K562 (cell line): ENCODE data around the gene RTL1. TPM values are rescaled to one million over a fixed set of nuclear protein-coding genes. Genes with fewer than 3 reads are reported as not detected.
A peak's percentile ranks its signal among the peaks of the same experiment; 100 is the strongest.

Source experiments
- ASH1L ChIP-seq: fragments of 450-650 bp; IDR thresholded peaks from 2 replicates; pipeline ENCODE4 v1.6.1; 2018; ENCODE audit warnings: borderline replicate concordance, mild to moderate bottlenecking, low read depth; ENCODE audit not compliant: partially characterized antibody
- CREB3 ChIP-seq: fragments of 450-650 bp; conservative IDR thresholded peaks from 2 replicates; pipeline ENCODE4 v1.6.1; 2016; ENCODE audit warnings: missing genetic modification characterization, low read depth, mild to moderate bottlenecking, missing compliant biosample characterization, moderate library complexity
- ESRRB ChIP-seq: fragments of 250-450 bp; sonication (Bioruptor Pico); IDR thresholded peaks from 2 replicates; pipeline ENCODE4 v1.5.0; 2020; ENCODE audit warnings: mild to moderate bottlenecking, moderate library complexity, borderline replicate concordance
- FOXP1 ChIP-seq: sonication (generic); formaldehyde crosslinking; IDR thresholded peaks from 2 replicates; pipeline ENCODE4 v1.8.0; 2022; ENCODE audit warnings: mild to moderate bottlenecking, missing genetic modification reagents
- GTF2F1 ChIP-seq: IDR thresholded peaks from 2 replicates; pipeline ENCODE4 v1.6.1; 2011; ENCODE audit warnings: low read depth, low read length, improper control_type of control experiment
- HDAC1 ChIP-seq, 2 experiments: fragments of 450-650 bp; IDR thresholded peaks; 2 replicates each; pipeline ENCODE4 v1.6.1; 2016 to 2017; ENCODE audit warnings: inconsistent platforms in 1 of 2, mild to moderate bottlenecking in 1 of 2, moderate library complexity in 1 of 2
- HNRNPLL ChIP-seq: fragments of 200-400 bp; formaldehyde crosslinking; IDR thresholded peaks from 2 replicates; pipeline ENCODE4 v1.6.1; 2017; ENCODE audit warnings: low read length, low read depth, mild to moderate bottlenecking; ENCODE audit not compliant: poor library complexity, severe bottlenecking
- MBD1 ChIP-seq: fragments of 250-450 bp; sonication (Bioruptor Pico); IDR thresholded peaks from 2 replicates; pipeline ENCODE4 v1.8.0; 2022; ENCODE audit warnings: inconsistent platforms
- MCM5 ChIP-seq: fragments of 450-650 bp; IDR thresholded peaks from 2 replicates; pipeline ENCODE4 v1.6.1; 2016; ENCODE audit warnings: low read depth
- NCOA4 ChIP-seq: fragments of 450-650 bp; IDR thresholded peaks from 2 replicates; pipeline ENCODE4 v1.6.1; 2018; ENCODE audit warnings: mild to moderate bottlenecking; ENCODE audit not compliant: partially characterized antibody
- NFIC ChIP-seq: fragments of 450-650 bp; IDR thresholded peaks from 2 replicates; pipeline ENCODE4 v1.6.1; 2017; ENCODE audit warnings: mild to moderate bottlenecking, inconsistent platforms
- PRDM10 ChIP-seq: fragments of 450-650 bp; IDR thresholded peaks from 2 replicates; pipeline ENCODE4 v1.6.1; 2018; ENCODE audit not compliant: partially characterized antibody
- RCOR1 ChIP-seq, 2 experiments: IDR thresholded peaks; 2 replicates each; pipeline ENCODE4 v1.6.1; 2012; ENCODE audit warnings: low read depth in 2 of 2, low read length in 2 of 2, borderline replicate concordance in 1 of 2, improper control_type of control experiment in 1 of 2
- SFPQ ChIP-seq: fragments of 200-400 bp; formaldehyde crosslinking; IDR thresholded peaks from 2 replicates; pipeline ENCODE4 v1.6.1; 2017; ENCODE audit warnings: mild to moderate bottlenecking, low read depth, low read length, moderate library complexity
- polyA plus RNA-seq, 8 experiments: library from polyadenylated mRNA; depleted of rRNA in 4 of 8; stranded (reverse) in 5 of 8; unstranded in 3 of 8; fragments of >200 nt; fragmentation: Nextera tagmentation in 2 of 8; fragmentation: Illumina TruSeq in 1 of 8; extraction: Ambion mirVana in 2 of 8; extraction: Trizol in 1 of 8; gene quantifications; 2 replicates each; pipeline versions ENCODE4 v1.2.1 to v1.2.3, GENCODE V29; 2011 to 2014; ENCODE audit warnings: inconsistent platforms in 1 of 8, missing spikeins in 1 of 8
- total RNA-seq, 7 experiments: library from RNA; depleted of rRNA in 6 of 7; stranded (reverse); fragments of >200 nt in 6 of 7; fragmentation: Illumina TruSeq in 2 of 7; extraction: Trizol in 2 of 7; gene quantifications; 2 replicates each; pipeline versions ENCODE4 v1.2.1 to v1.2.3, GENCODE V29; 2011 to 2021; ENCODE audit warnings: low replicate concordance in 1 of 7

RTL1 gene
- total and polyA plus RNA-seq, 9 of the 15 experiments (the other 6 are each of a cell fraction or from before 2014, with no cell fraction given) = not detected

- TF ChIP-seq SFPQ (no peak), ASH1L (no peak), PRDM10 (peak; percentile 14), GTF2F1 (no peak), HDAC1 (IDR thresholded peaks at IDR 0.05) (no peak; a peak in 1 of 4 replicates), MBD1 (CRISPR knock-in tag) (no peak), MCM5 (no peak), HNRNPLL (no peak), NFIC (peak; percentile 39; the same call in 1 of the 2 replicates), CREB3 (tag) (no peak), ESRRB (CRISPR knock-in tag) (no peak), FOXP1 (CRISPR knock-in tag) (peak; percentile 22; the same call in 1 of the 2 replicates), NCOA4 (no peak), RCOR1 (IDR thresholded peaks at IDR 0.05; ENCODE audit: borderline replicate concordance in 1 of 2, low read depth in 2 of 2, low read length in 2 of 2) (peak in 1 of 2 experiments; percentile 65; a peak in 1 of 4 replicates)
Observed at GRCh38 chr14:100871234-100872186, 32.0 kb downstream of the RTL1 start (continued).
